ENCODE data around the gene MRPL37.

Gene MRPL37

DNA sequence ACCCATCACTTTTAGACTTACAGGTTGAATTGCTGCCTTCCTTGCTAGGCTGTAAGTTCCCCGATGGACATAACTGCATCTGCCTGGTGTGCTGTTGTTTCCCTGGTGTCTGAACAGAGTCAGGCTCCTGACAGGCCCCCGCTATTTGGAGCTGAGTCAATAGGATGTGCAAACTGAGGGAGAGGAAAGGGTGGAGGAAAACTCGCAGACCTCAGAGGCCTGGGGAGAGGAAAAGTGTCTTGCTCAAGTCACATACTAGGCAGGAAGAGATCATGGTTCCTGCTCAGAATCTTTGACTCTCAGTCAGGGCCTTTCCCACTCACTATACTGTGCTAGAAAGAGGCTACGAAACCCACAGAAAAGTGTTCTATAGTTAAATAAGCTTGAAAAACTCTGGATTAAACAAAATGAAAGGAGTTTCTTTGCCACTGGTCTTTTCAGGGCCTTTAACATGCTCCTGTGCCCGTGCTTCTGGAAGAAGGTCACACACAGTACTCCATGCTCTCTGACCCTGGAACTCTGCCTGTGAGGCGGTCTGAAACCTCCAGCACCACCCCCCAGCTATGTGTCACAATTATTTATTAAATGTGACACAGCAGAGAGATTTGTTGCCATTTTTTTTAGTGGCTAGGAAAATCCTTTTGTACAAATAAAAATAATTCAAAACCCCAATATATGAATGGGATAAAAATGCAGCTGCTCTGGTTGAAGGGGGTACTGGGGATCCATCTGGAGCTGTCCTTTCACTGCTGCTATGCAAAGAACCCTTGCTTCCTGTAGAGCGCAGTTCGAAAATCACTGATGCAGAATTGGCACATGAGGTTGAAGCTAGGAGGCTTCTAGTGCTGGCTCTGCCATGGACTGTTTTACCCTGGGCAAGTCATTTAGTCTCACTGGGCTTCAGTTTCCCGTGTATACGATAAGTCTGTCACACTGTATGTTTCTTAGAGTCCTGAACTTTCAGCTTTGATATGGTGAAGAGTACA lies 27.1 kb upstream of the MRPL37 start:
- no peak for DNase-seq

- DNase-seq = no peak
Observed at GRCh38 chr1:54173681-54174080, 26.3 kb upstream of the MRPL37 start.

- DNase-seq = no peak
Observed at GRCh38 chr1:54174106-54174505, 25.9 kb upstream of the MRPL37 start.

DNA sequence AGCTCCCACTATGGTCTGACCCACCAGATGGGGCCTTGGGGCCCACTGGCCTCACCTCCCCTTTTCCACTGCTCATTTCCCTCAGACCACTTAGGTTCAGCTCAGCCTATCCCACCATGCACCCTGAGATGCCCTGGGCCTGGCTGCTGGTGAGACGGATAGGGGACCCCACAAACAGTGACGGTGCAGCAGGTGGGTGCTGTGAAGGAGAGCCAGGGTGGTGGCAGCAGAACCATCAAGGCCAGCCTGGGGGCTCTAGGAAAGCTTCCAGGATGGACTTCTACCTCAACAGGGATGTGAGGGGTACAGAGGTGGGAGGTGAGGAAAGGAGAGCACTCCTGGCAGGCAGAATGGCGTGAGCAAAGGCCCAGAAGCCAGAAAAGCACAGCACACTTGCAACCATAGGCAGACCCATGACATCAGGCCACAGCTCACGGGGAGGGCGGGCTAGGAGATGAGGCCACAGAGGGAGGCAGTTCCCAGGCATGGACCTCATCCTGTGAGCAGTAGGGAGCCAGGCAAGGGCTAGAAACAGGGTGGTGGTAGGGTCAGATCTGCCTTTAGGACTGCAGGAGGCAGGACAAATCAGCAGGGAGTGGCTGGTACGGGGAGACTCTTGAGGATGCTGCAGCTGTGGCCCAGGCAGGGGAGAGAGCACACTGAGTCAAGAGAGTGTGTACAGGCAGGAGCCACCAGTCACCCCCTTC lies 23.2 kb upstream of the MRPL37 start:
- DNase-seq = no peak

GRCh38 chr1:54177726-54178125 lies 22.2 kb upstream of the MRPL37 start:
- no peak for DNase-seq

DNA sequence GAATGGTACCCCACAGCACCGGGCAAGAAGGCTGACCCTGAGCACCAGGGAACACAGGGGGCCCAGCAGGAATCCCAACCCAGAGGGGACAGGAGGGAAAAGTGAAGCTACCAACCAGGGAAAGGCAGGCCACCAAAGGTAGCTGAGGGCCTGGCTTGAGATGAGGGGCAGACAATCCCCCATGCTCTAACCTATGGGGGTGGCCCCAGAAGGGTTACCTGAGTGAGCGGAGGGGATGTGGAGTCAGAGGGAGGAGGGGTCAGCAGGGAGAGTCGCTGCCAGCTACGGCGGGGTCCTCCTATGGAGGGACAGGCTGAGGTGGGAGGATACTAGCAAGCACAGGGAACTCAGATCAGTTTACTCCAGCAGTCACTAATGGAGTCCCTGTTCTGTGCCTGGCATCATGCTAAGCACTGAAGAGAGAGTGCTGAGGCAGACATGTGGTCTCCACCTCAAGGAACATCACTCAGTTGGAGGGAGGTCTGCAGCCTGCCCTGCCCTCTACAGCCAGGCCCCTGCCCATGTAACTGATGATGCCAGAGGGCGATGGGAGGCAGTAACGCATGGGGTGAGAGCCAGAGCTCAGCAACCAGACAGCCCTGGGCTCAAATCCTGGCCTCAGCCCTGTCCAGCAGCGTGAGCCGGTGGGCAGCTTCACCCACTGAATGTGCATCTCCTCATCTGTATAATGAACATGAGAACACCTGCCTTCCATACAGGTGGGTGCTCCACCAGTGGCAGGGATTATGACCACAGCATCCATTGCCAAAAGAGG lies 21.5 kb upstream of the MRPL37 start:
- no peak for DNase-seq

- no peak for DNase-seq
Observed at GRCh38 chr1:54180701-54181360, 19.1 kb upstream of the MRPL37 start.

- DNase-seq = no peak
Observed at GRCh38 chr1:54186056-54186455, 13.9 kb upstream of the MRPL37 start.

GRCh38 chr1:54188291-54188690 lies 11.7 kb upstream of the MRPL37 start:
- DNase-seq = no peak

GRCh38 chr1:54190526-54190925 lies 9.4 kb upstream of the MRPL37 start:
- DNase-seq = no peak

DNA sequence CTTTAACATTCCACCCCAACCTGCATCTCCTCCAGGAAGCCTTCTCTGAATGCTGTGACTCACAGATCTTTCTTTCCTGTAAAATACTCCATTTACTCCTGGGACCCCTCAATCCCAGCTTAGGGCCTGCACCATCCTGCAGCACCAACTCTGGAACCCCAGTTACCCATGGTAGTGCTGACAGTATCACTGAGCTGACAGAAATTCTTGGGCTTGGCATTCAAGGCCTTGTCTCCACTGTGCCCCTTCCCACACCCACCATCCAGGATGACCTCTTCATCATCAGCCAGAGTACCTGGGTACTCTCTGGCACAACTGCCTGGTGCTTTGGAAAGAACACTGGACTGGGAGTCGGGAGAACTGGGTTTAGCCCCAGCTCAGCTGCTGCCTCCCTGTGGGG lies 8.4 kb upstream of the MRPL37 start:
- no peak for DNase-seq

DNA sequence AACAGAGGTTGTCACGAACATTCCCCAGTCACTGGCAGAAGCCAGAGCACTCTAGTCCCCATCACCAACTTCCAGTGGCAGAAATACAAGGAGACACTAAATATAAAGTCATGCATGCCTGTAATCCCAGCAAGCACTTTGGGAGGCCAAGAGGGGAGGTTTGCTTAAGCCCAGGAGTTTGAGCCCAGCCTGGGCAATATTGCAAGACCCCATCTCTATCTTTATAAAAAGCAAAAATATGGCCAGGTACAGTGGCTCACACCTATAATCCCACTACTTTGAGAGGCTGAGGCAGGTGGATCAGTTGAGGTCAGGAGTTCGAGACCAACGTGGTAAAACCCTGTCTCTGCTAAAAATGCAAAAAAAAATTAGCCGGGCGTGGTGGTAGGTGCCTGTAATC lies 6.5 kb upstream of the MRPL37 start:
- no peak for DNase-seq

DNA sequence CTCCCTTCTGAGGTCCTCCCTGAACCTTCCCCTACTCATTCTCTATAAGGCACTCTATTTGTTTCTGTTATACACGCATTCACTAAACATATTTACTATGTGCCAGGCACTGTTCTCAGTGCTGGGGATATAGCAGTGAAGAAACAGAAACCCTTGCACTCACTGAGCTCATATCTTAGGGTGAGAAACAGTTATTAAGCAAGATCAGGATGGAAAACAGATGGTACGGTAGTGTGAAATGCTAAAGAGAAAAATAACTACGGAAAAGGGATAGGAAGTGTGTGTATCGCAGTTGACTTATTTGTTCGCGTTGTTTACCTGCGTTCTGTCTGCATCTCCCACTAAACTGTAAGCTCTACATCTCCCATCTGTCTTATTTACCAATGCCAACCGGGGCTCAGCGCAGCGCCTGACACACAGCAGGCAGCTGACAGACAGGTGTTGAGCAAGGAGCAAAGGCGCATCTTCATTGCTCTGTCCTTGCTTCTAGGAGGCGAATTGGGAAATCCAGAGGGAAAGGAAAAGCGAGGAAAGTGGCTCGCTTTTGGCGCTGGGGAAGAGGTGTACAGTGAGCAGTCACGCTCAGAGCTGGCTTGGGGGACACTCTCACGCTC lies 709 bp upstream of the MRPL37 start:
- peak; percentile 79 for DNase-seq

GRCh38 chr1:54200519-54200997 lies 591 bp downstream of the MRPL37 start:
- DNase-seq = peak; percentile 65

GRCh38 chr1:54204199-54204598 lies 4.2 kb downstream of the MRPL37 start:
- no peak for DNase-seq

GRCh38 chr1:54207287-54207686 lies 7.3 kb downstream of the MRPL37 start:
- DNase-seq = no peak

- peak; percentile 45 for DNase-seq
Observed at GRCh38 chr1:54207896-54208295, 7.9 kb downstream of the MRPL37 start.

- DNase-seq = no peak
Observed at GRCh38 chr1:54212872-54213271, 12.9 kb downstream of the MRPL37 start.

GRCh38 chr1:54215523-54215922 lies 15.6 kb downstream of the MRPL37 start:
- no peak for DNase-seq

DNA sequence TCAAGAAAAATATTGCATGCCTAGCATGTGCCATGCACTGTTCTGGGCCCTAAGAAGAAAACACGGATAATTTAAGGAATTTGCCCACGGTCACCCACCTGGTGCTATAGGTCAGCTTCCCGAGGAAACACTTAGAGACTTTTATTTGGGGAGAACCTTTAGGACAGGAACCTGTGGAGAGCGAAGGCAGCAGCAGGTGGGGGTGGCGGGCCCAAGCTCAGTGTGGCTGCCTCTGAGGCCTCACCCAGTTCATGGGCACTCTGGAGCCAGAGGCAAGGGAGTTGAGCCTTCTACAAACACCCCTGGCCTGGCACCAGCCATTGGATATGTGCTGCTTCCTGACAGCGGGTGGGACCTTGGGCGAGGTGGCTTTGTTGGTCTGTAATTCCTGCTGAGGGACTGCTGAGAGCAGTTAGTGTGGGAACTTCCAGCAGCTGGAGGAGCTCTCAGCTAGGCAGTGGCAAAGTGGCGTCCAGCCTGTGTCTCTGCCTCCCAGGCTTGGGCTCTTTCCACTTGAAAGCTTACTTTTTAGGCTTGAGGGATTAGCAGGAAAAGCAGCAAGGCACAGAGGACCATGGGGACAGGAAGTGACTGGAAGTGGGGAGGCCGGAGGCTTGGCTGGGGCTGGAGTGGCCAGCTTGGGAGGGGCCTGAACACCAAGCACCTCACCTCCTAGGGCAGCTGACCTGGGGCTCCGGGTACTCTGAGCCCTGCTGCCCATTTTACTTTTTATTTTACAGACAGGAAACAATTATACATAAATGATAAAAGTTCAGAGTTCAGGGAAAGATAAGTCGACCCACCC lies 19.1 kb downstream of the MRPL37 start:
- DNase-seq = no peak

DNA sequence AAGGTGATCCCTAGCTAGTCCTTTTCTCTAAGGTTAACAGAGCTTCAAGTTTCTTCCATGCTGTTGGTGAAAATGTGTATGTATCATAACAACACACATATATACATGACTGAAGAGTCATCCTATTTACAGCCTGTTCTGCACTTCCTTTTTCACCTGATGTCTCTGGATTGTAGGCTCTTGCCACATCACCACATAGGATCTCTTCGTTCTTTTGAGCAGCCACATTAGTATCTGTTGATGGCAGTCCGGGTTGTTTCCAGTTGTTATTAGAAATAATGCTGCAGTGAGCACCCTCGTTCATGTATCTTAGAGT lies 19.7 kb downstream of the MRPL37 start:
- DNase-seq = no peak
